ENCODE results near the gene PAX5. TPM values are rescaled to one million over a fixed set of nuclear protein-coding genes. Genes with fewer than 3 reads are reported as not detected.

Gene PAX5
- polyA plus RNA-seq, 2 of the 4 experiments (the other 2 are of a cell fraction): not detected

GRCh38 chr9:36948051-36948450, 86.0 kb downstream of the PAX5 start:
- Histone ChIP-seq H3K27ac (no peak overlapping the region), H3K4me3 (no peak overlapping the region), H3K4me2 (no peak overlapping the region), H3K9me3 (no peaks in the 10 kb centered on the region), H3K4me1 (no peaks in the 10 kb centered on the region)
- CTCF ChIA-PET: interaction anchor here (1.5 kb wide), 1 partner anchor 75 kb away, joined by 4 read pairs; no protein-coding TSS in a partner anchor
- ATAC-seq (peak in 1 of 2 experiments; percentile 21; a peak in 1 of 6 replicates), FAIRE-seq (no peak), DNase-seq (ENCODE audit: low read depth in 1 of 2, low spot score in 1 of 2) (no peak)
- POLR2A ChIA-PET: no interaction called here
- 86% methylated on average over 12 of the region's 13 CpGs for WGBS (ENCODE audit: missing lambda C conversion rate)
- TF ChIP-seq MAX (IDR thresholded peaks at IDR 0.05) (no peak), TP53 (CRISPR knock-in tag; IDR thresholded peaks at IDR 0.05) (no peak), HOXB13 (CRISPR knock-in tag; IDR thresholded peaks at IDR 0.05; ENCODE audit: low read depth) (no peak), ELK1 (IDR thresholded peaks at IDR 0.05; ENCODE audit: low read depth, low read length) (no peak), EP300 (IDR thresholded peaks at IDR 0.05) (no peak), EHMT2 (IDR thresholded peaks at IDR 0.05; ENCODE audit: low read depth) (no peak), ZC3H11A (IDR thresholded peaks at IDR 0.05) (no peak), ZFP36 (IDR thresholded peaks at IDR 0.05; ENCODE audit: borderline replicate concordance, partially characterized antibody) (no peak), NR3C1 (IDR thresholded peaks at IDR 0.05) (no peak), HOXA7 (CRISPR knock-in tag; IDR thresholded peaks at IDR 0.05) (no peak), TFCP2L1 (CRISPR knock-in tag; IDR thresholded peaks at IDR 0.05) (no peak), NFE2L2 (conservative IDR thresholded peaks at IDR 0.05; ENCODE audit: low read length) (no peak), MYC (IDR thresholded peaks at IDR 0.05; ENCODE audit: borderline replicate concordance, low read length) (no peak), RAD21 (conservative IDR thresholded peaks at IDR 0.05 in 1 of 2, IDR thresholded peaks at IDR 0.05 in 1 of 2) (no peak), POLR2A (IDR thresholded peaks at IDR 0.05; ENCODE audit: low read length) (no peak), JUNB (IDR thresholded peaks at IDR 0.05) (no peak), ZSCAN20 (CRISPR knock-in tag; IDR thresholded peaks at IDR 0.05) (no peak), MAFK (IDR thresholded peaks at IDR 0.05; ENCODE audit: partially characterized antibody) (no peak), MAZ (IDR thresholded peaks at IDR 0.05; ENCODE audit: borderline replicate concordance, low read depth, low read length) (no peak), SREBF2 (IDR thresholded peaks at IDR 0.05) (no peak)

GRCh38 chr9:36946653-36947052, 87.4 kb downstream of the PAX5 start:
- no peak for ATAC-seq
- ChIA-PET POLR2A (no interaction called here), CTCF (interaction anchor here (1.5 kb wide), 1 partner anchor 29 kb away, joined by 4 read pairs; no protein-coding TSS in a partner anchor)
- H3K4me3 ChIP-seq: no peak overlapping the region
- DNase-seq (ENCODE audit: low read depth in 1 of 2, low spot score in 1 of 2): no peak
- no peak for FAIRE-seq
- WGBS (ENCODE audit: missing lambda C conversion rate): 76% methylated on average over 5 of the region's 5 CpGs
- no peak for TF ChIP-seq BCL3 (IDR thresholded peaks at IDR 0.05)
- TF ChIP-seq MAFK (IDR thresholded peaks at IDR 0.05; ENCODE audit: partially characterized antibody): peak; percentile 60
- no peaks in the 10 kb centered on the region for H3K4me1 ChIP-seq
- H3K9me3 ChIP-seq: no peaks in the 10 kb centered on the region
- H3K27ac ChIP-seq: no peak overlapping the region
- no peak overlapping the region for H3K4me2 ChIP-seq

GRCh38 chr9:36945999-36946398, 88.1 kb downstream of the PAX5 start:
- Histone ChIP-seq H3K4me2 (no peak overlapping the region), H3K27ac (no peak overlapping the region), H3K4me1 (no peaks in the 10 kb centered on the region), H3K9me3 (no peaks in the 10 kb centered on the region), H3K4me3 (no peak overlapping the region)
- ATAC-seq (no peak), FAIRE-seq (no peak), DNase-seq (ENCODE audit: low read depth in 1 of 2, low spot score in 1 of 2) (no peak)
- ChIA-PET POLR2A (no interaction called here), CTCF (interaction anchor here (1.5 to 2.8 kb wide), 3 partner anchors 29 to 147 kb away, joined by 4 to 15 read pairs (median 4); no protein-coding TSS in a partner anchor)
- no peak for TF ChIP-seq ZFP36 (IDR thresholded peaks at IDR 0.05; ENCODE audit: borderline replicate concordance, partially characterized antibody)
- TF ChIP-seq CTCF (IDR thresholded peaks at IDR 0.05): no peak
- TF ChIP-seq E2F6 (IDR thresholded peaks at IDR 0.05; ENCODE audit: borderline replicate concordance, low read depth): no peak
- TF ChIP-seq RFX5 (IDR thresholded peaks at IDR 0.05): no peak
- WGBS (ENCODE audit: missing lambda C conversion rate): 85% methylated on average over 9 of the region's 14 CpGs

All from A549 (cell line).